GM18951 (cell line): Measurements from ENCODE around the gene CREB3L2.
"Not testable (repeated sequence)": the region's sequence is repeated elsewhere in the genome, so short reads cannot be mapped to it uniquely, and the experiment has no call there.

Experiments used
- POLR2A ChIP-seq: IDR thresholded peaks from 4 replicates; pipeline ENCODE4 v1.6.1; 2011; ENCODE audit warnings: mild to moderate bottlenecking; ENCODE audit not compliant: insufficient read length, insufficient read depth; ENCODE audit errors: extremely low read depth
- in situ Hi-C: fragments of 300-500 bp; cut with MboI; formaldehyde crosslinking; loops from one replicate; pipeline ENCODE4 v1.12.0; 2022; ENCODE audit warnings: low sequenced_read_pairs, mixed read lengths, inconsistent platforms; ENCODE audit not compliant: unreplicated experiment

Gene CREB3L2

DNA sequence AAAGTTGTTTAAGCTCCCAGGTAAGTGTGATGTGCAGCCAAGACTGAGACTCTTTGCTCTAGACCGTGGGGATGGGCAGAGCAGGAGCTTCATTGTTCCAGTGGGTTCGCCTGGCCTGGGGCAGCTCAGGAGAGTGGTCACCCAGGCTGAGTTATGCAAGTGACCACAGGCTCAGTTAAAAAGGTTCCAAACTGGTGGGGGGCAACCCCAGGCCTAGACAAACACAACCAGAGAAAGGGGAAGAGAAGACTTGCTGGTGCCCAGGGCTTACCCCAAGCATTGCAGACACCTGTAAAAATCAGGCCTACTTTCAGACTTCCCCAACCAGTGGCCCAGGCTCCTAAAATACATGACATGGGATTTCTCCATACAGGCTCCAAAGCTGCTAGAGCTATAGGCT lies 21.6 kb downstream of the CREB3L2 start:
- no peak for TF ChIP-seq POLR2A
- in situ Hi-C loops, result no loop called here

DNA sequence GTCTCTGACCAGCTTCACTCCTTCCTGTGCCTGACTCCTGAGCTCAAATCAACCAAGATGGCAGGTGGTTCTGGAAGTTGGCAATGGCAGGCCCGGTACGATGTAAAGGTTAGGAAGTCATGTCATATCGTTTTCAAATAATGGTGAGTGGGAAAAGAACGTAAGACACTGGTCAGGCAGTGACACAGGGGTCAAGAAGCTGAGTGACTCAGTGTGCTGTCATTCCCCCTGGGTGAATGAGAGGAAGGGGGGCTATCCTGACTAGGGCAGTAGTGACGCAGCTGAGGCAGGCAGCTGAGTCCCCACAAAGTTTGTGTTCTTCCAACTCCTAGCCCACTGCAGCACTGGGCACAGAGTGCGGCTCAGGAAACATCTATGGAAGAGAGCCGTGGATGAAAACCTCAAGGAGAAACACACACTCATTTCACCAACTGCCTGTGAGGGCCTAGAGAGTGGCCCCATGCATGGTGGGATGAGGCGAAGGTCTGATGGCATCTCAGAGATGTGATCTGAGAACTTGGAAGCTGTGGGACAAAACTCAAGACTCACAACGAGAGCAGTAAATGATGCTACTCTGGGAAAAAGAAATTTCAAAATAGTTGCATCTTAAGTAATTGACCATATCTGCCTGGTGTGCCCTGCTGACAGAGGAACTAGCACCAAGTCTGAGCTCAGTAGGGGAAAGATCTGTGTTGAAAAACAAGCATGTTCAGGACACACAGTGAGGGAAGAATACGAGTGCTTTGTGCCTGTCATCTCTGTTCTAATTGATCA lies 23.2 kb downstream of the CREB3L2 start:
- in situ Hi-C loops, result no loop called here
- no peak for TF ChIP-seq POLR2A

GRCh38 chr7:137977173-137977572 lies 24.7 kb downstream of the CREB3L2 start:
- no peak for TF ChIP-seq POLR2A
- in situ Hi-C loops, result no loop called here

DNA sequence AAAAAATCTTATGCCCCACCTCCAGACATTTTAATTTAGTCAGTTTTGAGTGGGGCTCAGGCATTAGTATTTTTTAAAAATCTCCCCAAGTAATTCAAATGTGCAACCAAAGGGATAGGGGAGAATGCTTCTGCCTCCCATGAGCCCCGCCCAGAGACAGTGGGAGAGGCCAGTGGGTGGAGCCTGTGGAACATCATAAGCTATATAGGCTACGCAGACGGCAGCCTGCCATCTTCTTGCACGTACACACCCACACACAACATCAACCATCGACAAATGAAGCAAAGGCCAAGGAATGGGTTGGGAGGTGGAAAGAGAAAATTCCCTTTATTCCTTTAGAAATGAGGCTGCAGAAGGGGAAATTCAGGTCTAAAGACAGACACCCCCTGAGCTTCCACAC lies 25.2 kb downstream of the CREB3L2 start:
- no peak for TF ChIP-seq POLR2A
- in situ Hi-C loops, result no loop called here

GRCh38 chr7:137976232-137976631 lies 25.7 kb downstream of the CREB3L2 start:
- in situ Hi-C loops, result no loop called here

GRCh38 chr7:137975768-137976167 lies 26.1 kb downstream of the CREB3L2 start:
- no peak for TF ChIP-seq POLR2A
- in situ Hi-C loops, result no loop called here

More at GRCh38 chr7:137976232-137976631, 25.7 kb downstream of the CREB3L2 start:
- no peak for TF ChIP-seq POLR2A

DNA sequence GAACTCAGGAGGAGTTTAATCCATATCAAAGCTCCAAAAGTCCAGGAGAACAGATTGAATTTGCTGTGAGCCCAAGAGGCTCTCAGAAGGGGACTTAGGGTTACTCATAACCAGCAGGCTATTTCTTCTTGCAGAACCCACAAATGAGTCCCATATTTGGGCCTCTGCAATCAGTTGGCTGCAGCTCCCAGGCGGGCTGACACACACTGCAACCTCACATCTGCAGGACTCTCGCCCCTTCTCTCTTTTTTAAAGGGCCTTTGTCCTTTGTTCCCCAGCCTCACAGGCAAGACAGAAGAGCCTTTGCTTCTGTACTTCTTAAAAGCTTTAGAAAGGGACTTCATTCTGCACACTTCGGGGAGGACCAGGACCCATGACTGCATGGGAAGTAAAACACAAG lies 26.7 kb downstream of the CREB3L2 start:
- TF ChIP-seq POLR2A, result no peak
- in situ Hi-C loops, result no loop called here

DNA sequence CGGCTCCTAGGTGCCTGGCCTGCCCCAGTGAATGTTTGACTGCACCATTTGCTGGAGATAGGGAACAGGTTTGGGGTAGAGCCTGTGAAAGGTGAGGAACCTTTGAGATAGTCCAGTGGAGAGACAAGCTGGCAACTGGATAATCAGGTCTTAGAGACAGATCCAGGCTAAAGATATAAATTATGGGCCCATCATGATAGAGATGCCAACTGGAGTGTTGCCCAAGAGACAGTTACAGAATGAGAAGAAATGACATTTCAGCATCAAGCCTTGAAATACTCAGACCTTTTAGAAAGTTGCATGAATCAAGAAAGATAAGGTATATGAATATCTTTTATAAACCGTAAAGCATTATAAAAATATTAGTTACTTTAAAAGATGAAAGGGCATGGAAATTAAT lies 27.1 kb downstream of the CREB3L2 start:
- no peak for TF ChIP-seq POLR2A
- in situ Hi-C loops, result no loop called here

DNA sequence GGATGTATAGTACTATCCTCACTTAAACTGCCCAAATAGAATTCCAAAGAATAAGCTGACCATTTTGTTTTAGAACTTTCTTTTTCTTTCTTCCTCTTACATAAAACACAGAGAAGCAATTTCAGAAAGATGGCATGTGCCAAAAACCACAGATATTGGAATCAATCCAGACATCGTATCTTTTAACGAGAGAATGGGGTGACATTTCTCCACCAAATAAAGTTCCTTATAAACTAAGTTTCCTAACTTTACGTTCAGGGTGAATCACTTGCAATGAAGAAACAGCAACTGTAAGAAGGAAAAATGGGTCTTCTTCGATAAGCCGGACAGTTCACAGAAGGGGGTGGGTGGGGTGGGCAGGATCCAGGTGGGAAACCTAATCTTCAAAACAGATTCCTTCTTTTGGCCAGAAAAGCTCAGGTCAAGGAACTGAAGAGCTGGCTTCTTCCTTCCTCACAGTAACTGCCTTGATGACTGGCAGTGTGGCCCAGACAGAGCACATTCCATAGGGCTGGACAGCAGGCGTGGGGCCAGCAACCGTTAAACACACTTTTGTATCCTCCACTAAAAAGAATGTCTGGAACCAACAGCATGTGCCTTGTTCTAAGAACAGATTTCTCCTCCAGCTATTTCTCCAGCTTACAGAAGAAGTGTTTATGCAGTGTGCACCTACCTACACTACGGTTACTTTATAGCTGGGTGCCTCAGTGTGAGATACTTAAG lies 31.5 kb downstream of the CREB3L2 start:
- TF ChIP-seq POLR2A, result no peak
- in situ Hi-C loops, result no loop called here

- in situ Hi-C loops, result no loop called here
- no peak for TF ChIP-seq POLR2A
Measured at GRCh38 chr7:137969828-137970227, 32.1 kb downstream of the CREB3L2 start.

- in situ Hi-C loops, result no loop called here
- no peak for TF ChIP-seq POLR2A
Measured at GRCh38 chr7:137968890-137969289, 33.0 kb downstream of the CREB3L2 start.

- in situ Hi-C loops, result not testable (repeated sequence)
Measured at GRCh38 chr7:137968339-137968738, 33.5 kb downstream of the CREB3L2 start.

DNA sequence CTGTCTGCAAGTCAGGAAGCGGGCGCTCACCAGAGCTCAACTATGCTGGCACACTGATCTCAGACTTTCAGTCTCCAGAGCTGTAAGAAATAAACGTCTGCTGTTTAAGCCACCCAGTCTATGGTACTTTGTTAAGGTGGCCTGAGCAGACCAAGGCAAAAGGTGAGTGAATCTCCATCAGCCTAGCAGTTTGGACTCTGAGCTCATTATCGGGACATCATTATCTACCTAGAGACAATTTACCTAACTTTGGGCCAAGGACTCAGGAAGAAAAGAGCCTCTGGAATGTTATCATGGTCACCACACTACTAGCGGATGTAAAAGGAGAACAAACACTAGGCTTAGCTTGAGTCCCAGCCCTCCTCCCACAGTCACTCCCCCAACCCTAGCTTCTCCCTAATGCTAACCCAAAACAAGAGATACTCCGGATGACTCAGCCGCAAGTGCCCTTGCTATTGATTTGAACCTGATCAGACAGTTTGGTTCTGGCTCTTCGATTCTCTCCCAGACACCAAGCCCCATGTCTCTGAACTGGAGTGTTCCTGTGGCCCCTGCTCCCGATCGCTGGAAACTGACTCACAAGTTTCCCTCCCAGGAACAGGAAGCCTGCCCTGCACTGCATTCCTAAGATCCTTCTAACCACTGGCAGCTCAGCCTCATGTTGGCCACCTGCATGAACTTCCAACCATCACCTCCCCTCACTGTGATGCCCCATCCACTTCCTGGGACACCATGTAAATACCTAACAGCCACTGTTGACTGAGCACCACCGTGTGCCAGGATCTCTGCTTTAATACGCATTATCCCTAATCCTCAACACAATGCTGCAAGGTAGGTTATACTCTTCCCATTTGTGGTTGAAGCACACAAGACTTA lies 34.5 kb downstream of the CREB3L2 start:
- no peak for TF ChIP-seq POLR2A
- in situ Hi-C loops, result no loop called here
